WTC11 (cell line): Measurements from ENCODE around the gene OGFR. TPM values are rescaled to one million over a fixed set of nuclear protein-coding genes. Genes with fewer than 3 reads are reported as not detected.
A peak's percentile ranks its signal among the peaks of the same experiment; 100 is the strongest.

Experiments used
- ATAC-seq: fragments of 200-7000 bp; cut with Tn5 transposase; 2 replicates; pipeline ENCODE4 v1.10.0; 2021; ENCODE audit warnings: mild to moderate bottlenecking, moderate library complexity
- CTCF ChIA-PET: fragments of 300-600 bp; sonication (Branson Sonifier 250); formaldehyde crosslinking; loops from one replicate; lab custom pipeline; 2021; ENCODE audit warnings: antibody characterized with exemption; lab: Charles Lee
- POLR2A ChIA-PET: fragments of 350-600 bp; sonication (Branson Sonifier 250); formaldehyde crosslinking; loops from one replicate; lab custom pipeline; 2021; ENCODE audit warnings: antibody characterized with exemption; lab: Charles Lee
- DNase-seq: peaks from one replicate; pipeline ENCODE4 v3.0.0; 2021; ENCODE audit warnings: low spot score
- H3K27ac Mint-ChIP-seq: 2 replicates; pipeline ENCODE4 v1.8.0; 2021; ENCODE audit warnings: mixed read lengths
- H3K27me3 Mint-ChIP-seq: 2 replicates; pipeline ENCODE4 v1.8.0; 2021; ENCODE audit warnings: low read depth, mild to moderate bottlenecking, moderate library complexity, mixed read lengths
- H3K36me3 Mint-ChIP-seq: 2 replicates; pipeline ENCODE4 v1.8.0; 2021; ENCODE audit warnings: mixed read lengths
- H3K4me1 Mint-ChIP-seq: 2 replicates; pipeline ENCODE4 v1.8.0; 2022; ENCODE audit warnings: mixed read lengths
- H3K4me3 Mint-ChIP-seq: 2 replicates; pipeline ENCODE4 v1.8.0; 2021; ENCODE audit warnings: mild to moderate bottlenecking, moderate library complexity, mixed read lengths
- H3K9me3 Mint-ChIP-seq: 2 replicates; pipeline ENCODE4 v1.8.0; 2021; ENCODE audit warnings: mixed read lengths
- CBFB ChIP-seq: sonication (generic); formaldehyde crosslinking; IDR thresholded peaks from 2 replicates; pipeline ENCODE4 v1.8.1; 2022; ENCODE audit warnings: mild to moderate bottlenecking, low read depth, missing genetic modification reagents
- FOXP1 ChIP-seq: sonication (generic); formaldehyde crosslinking; IDR thresholded peaks from 2 replicates; pipeline ENCODE4 v1.8.0; 2022; ENCODE audit warnings: missing genetic modification reagents, mild to moderate bottlenecking, moderate library complexity, borderline replicate concordance
- NFATC4 ChIP-seq: fragments of 250-450 bp; sonication (Bioruptor Pico); IDR thresholded peaks from 2 replicates; pipeline ENCODE4 v1.9.0; 2021; ENCODE audit warnings: mild to moderate bottlenecking
- NR1H2 ChIP-seq: sonication (generic); formaldehyde crosslinking; IDR thresholded peaks from 2 replicates; pipeline ENCODE4 v1.9.0; 2021; ENCODE audit warnings: mild to moderate bottlenecking, moderate library complexity, missing genetic modification reagents
- NR2C2 ChIP-seq: sonication (generic); formaldehyde crosslinking; IDR thresholded peaks from 2 replicates; pipeline ENCODE4 v1.8.0; 2022; ENCODE audit warnings: mild to moderate bottlenecking, missing genetic modification reagents
- NR3C1 ChIP-seq: sonication (generic); formaldehyde crosslinking; conservative IDR thresholded peaks from 2 replicates; pipeline ENCODE4 v1.8.1; 2023; ENCODE audit warnings: low read depth, mild to moderate bottlenecking, missing genetic modification reagents
- RELA ChIP-seq: sonication (generic); formaldehyde crosslinking; IDR thresholded peaks from 2 replicates; pipeline ENCODE4 v1.8.1; 2022; ENCODE audit warnings: missing genetic modification reagents, mild to moderate bottlenecking, borderline replicate concordance
- ZNF138 ChIP-seq: sonication (generic); formaldehyde crosslinking; conservative IDR thresholded peaks from 2 replicates; pipeline ENCODE4 v1.8.1; 2022; ENCODE audit warnings: mild to moderate bottlenecking, moderate library complexity, missing genetic modification reagents
- ZNF232 ChIP-seq: sonication (generic); formaldehyde crosslinking; IDR thresholded peaks from 2 replicates; pipeline ENCODE4 v1.8.0; 2022; ENCODE audit warnings: mild to moderate bottlenecking, missing genetic modification reagents
- total RNA-seq: library from RNA; stranded (reverse); gene quantifications from 3 replicates; pipeline ENCODE4 v1.2.3, GENCODE V29; 2021
- TF ChIP-seq, protein P1 (sequence below): fragments of 250-450 bp; sonication (Bioruptor Pico); conservative IDR thresholded peaks from 2 replicates; pipeline ENCODE4 v1.9.0; 2021; ENCODE audit warnings: mild to moderate bottlenecking
- TF ChIP-seq, protein P2 (sequence below): sonication (generic); formaldehyde crosslinking; IDR thresholded peaks from 2 replicates; pipeline ENCODE4 v1.8.0; 2023; ENCODE audit warnings: mild to moderate bottlenecking, missing genetic modification reagents
- TF ChIP-seq, protein P3 (sequence below): sonication (generic); formaldehyde crosslinking; IDR thresholded peaks from 2 replicates; pipeline ENCODE4 v1.8.0; 2022; ENCODE audit warnings: mild to moderate bottlenecking, missing genetic modification reagents

The OGFR gene
- total RNA-seq, 1 experiment from 2014 or later = 43.3 TPM

DNA sequence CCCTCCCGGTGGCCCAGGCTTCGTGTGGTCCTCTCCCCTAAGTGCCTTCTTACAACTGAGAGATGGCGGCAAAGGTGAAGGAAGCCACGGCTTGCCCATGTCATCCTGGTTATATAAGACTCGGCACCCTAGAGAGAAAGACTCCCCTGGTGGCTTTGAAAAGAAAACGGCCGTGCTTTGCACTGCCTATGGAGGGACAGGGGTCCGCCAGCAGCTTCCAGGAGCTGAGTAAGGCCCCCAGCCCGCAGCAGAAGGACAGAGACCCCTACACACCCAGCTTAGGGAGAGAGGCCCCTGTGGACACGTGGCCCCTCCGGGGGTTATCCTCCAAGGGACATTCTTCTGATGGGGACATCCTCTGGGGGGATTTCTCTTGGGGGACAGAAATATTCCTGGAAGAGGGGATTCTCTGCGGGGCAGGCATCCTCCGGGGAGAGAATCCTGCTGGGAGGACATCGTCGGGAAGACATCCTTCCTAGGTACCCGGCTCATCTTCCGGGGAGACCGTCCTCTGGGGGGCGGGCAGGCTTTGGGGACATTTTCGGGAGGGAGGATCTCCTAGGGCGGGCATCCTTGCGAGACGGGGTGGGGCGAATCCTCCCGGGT, 511 bp upstream of the OGFR start:
- 0 out of 2 replicates have a peak overlapping the region, but pooled peaks have one; percentile 45 for H3K27ac Mint-ChIP-seq
- TF ChIP-seq NR3C1 (CRISPR knock-in tag) (no peak), NR1H2 (CRISPR knock-in tag) (no peak)
- TF ChIP-seq, all 79 proteins: peak for 0
- Mint-ChIP-seq H3K9me3 (no peaks in the 10 kb centered on the region), H3K4me3 (peak overlapping the region; percentile 77), H3K27me3 (peaks cover 7% of the 10 kb centered on the region; the same call in 1 of the 2 replicates), H3K36me3 (peaks cover 19% of the 10 kb centered on the region), H3K4me1 (peaks cover 11% of the 10 kb centered on the region)
- ChIA-PET CTCF (interaction anchor here (1.1 to 2.2 kb wide), 6 partner anchors 10 to 187 kb away, joined by 3 to 12 read pairs (median 5); partner anchors contain the start of gene TCFL5), POLR2A (no interaction called here)
- DNase-seq (no peak), ATAC-seq (no peak)

DNA sequence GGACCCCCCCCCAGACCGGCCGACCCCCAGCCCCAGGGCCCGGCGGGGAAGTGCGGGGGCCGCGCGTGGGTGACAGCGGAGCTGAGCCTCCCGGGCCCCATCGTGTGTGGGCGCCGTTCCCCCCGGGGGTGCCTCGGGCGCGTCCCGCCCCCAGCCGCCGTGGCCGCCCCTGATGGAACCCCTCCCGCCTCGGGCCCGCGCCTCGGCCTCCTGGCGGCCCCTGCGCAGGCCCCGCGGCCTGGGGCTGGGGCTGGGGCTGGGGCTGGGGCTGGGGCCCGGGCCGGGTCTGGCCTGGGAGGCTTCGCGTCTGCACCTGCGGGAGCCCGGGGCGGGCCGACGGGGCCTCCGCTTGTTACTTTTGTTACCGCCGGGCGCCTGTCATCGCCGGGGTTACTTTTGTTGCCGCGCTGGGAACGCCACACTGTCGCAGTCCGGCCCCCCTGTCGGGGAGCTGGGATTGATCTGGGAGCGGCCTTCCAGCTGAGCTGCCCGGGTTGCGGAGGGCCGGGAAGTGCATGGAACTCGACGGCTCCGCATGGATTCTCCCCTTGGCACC, 598 bp downstream of the OGFR start:
- H3K9me3 Mint-ChIP-seq = no peaks in the 10 kb centered on the region
- POLR2A ChIA-PET = interaction anchor here (1.7 kb wide), 1 partner anchor 10 kb away, joined by 7 read pairs; no protein-coding TSS in a partner anchor
- peaks cover 8% of the 10 kb centered on the region for H3K36me3 Mint-ChIP-seq
- no peak for DNase-seq
- ATAC-seq = peak; percentile 13
- H3K4me1 Mint-ChIP-seq = peaks cover 11% of the 10 kb centered on the region
- peaks cover 7% of the 10 kb centered on the region; the same call in 1 of the 2 replicates for H3K27me3 Mint-ChIP-seq
- CTCF ChIA-PET = interaction anchor here (0.6 to 2.2 kb wide), 4 partner anchors 10 to 111 kb away, joined by 3 to 12 read pairs (median 4); no protein-coding TSS in a partner anchor
- TF ChIP-seq CBFB (CRISPR knock-in tag) = no peak
- TF ChIP-seq NR1H2 (CRISPR knock-in tag) = no peak
- TF ChIP-seq, protein P1, sequence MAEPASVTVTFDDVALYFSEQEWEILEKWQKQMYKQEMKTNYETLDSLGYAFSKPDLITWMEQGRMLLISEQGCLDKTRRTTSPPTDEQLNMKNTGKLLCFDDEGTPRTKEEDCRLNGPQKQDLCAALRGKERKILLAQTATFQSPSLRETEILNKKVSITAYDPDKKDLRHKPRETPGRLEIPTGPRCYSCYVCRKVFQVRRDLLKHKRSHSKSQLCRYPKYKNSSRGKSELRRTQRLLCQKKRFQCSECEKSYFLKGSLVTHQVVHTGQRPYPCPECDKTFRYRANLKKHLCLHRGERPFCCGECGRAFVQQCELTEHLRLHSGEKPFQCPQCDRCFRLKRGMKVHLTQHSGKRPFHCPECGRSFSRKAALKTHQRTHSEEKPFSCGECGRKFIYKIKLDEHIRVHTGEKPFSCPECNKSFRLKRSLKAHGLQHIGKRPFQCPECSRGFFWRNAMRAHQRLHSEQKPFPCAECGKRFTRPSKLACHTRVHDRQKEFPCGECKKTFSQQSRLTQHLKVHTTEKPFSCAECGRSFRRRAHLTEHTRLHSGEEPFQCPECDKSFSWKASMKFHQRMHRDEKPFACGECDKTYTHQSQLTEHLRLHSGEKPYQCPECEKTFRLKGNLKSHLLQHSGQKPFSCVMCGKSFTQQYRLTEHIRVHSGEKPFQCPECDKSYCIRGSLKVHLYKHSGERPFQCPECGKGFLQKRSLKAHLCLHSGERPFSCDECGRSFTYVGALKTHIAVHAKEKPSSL (CRISPR knock-in tag) = no peak
- no peak for TF ChIP-seq NR2C2 (CRISPR knock-in tag)
- TF ChIP-seq ZNF232 (CRISPR knock-in tag) = no peak
- TF ChIP-seq RELA (CRISPR knock-in tag) = no peak
- no peak for TF ChIP-seq FOXP1 (CRISPR knock-in tag)
- TF ChIP-seq, protein P2, sequence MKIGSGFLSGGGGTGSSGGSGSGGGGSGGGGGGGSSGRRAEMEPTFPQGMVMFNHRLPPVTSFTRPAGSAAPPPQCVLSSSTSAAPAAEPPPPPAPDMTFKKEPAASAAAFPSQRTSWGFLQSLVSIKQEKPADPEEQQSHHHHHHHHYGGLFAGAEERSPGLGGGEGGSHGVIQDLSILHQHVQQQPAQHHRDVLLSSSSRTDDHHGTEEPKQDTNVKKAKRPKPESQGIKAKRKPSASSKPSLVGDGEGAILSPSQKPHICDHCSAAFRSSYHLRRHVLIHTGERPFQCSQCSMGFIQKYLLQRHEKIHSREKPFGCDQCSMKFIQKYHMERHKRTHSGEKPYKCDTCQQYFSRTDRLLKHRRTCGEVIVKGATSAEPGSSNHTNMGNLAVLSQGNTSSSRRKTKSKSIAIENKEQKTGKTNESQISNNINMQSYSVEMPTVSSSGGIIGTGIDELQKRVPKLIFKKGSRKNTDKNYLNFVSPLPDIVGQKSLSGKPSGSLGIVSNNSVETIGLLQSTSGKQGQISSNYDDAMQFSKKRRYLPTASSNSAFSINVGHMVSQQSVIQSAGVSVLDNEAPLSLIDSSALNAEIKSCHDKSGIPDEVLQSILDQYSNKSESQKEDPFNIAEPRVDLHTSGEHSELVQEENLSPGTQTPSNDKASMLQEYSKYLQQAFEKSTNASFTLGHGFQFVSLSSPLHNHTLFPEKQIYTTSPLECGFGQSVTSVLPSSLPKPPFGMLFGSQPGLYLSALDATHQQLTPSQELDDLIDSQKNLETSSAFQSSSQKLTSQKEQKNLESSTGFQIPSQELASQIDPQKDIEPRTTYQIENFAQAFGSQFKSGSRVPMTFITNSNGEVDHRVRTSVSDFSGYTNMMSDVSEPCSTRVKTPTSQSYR (CRISPR knock-in tag) = no peak
- H3K27ac Mint-ChIP-seq = no peak overlapping the region
- peak overlapping the region; percentile 71 for H3K4me3 Mint-ChIP-seq

DNA sequence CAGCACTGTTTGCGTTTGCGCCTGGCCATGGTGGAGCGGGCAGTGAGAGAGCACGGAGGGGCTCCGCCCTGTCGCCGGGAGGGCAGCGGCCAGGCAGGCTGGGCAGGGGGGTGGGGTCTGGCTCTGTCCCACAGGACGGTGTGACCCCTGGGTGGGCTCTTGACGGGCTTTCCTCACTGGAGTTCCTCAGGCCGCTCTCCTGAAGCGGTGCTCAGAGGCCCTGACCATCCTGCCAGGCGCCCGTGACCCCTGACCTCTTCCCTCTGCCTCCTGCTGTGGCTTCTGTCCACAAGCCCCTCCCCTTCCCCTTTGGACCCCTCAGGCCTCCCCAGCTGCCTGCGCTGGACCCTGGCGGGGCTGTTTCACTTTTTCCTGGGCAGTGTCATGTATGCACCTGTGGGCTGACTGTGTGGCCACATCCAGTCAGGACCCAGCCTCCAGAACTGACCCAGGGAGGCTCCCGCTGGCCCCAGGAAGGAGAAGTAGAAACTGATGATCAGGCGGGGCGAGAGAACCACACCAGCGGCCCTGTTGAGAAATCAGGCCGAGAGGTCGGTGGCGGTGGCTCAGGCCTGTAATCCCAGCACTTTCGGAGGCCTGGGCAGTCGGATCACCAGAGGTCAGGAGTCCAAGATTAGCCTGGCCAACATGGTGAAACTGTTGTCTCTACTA, 1.2 kb downstream of the OGFR start:
- H3K36me3 Mint-ChIP-seq = peaks cover 2% of the 10 kb centered on the region; the same call in 1 of the 2 replicates
- no peaks in the 10 kb centered on the region for H3K9me3 Mint-ChIP-seq
- ChIA-PET CTCF (interaction anchor here (0.7 to 2.2 kb wide), 2 partner anchors 10 to 15 kb away, joined by 3 to 12 read pairs; no protein-coding TSS in a partner anchor), POLR2A (interaction anchor here (1.7 kb wide), 1 partner anchor 10 kb away, joined by 7 read pairs; no protein-coding TSS in a partner anchor)
- ATAC-seq (no peak; the same call in 1 of the 2 replicates), DNase-seq (no peak)
- H3K4me3 Mint-ChIP-seq = peak overlapping the region; percentile 71
- peak overlapping the region; percentile 53; the same call in 1 of the 2 replicates for H3K27ac Mint-ChIP-seq
- no peak for TF ChIP-seq ZNF138 (CRISPR knock-in tag)
- TF ChIP-seq, protein P2 (CRISPR knock-in tag) = peak; percentile 51; the same call in 1 of the 2 replicates
- TF ChIP-seq NFATC4 (CRISPR knock-in tag) = no peak
- TF ChIP-seq, protein P3, sequence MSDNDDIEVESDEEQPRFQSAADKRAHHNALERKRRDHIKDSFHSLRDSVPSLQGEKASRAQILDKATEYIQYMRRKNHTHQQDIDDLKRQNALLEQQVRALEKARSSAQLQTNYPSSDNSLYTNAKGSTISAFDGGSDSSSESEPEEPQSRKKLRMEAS (CRISPR knock-in tag) = 0 out of 2 replicates have a peak, but pooled peaks have one; percentile 19
- peaks cover 11% of the 10 kb centered on the region for H3K4me1 Mint-ChIP-seq
- peaks cover 7% of the 10 kb centered on the region; the same call in 1 of the 2 replicates for H3K27me3 Mint-ChIP-seq
